NCI-H2227 treated with DMSO at 0.1 percent for 48 hours (cell line): Measurements from ENCODE around the gene CASP1.
"Not testable (repeated sequence)": the region's sequence is repeated elsewhere in the genome, so short reads cannot be mapped to it uniquely, and the experiment has no call there.

Experiments used
- DNase-seq: peaks from one replicate; lab custom pipeline; 2025; lab: John Stamatoyannopoulos, UW

The CASP1 gene

DNA sequence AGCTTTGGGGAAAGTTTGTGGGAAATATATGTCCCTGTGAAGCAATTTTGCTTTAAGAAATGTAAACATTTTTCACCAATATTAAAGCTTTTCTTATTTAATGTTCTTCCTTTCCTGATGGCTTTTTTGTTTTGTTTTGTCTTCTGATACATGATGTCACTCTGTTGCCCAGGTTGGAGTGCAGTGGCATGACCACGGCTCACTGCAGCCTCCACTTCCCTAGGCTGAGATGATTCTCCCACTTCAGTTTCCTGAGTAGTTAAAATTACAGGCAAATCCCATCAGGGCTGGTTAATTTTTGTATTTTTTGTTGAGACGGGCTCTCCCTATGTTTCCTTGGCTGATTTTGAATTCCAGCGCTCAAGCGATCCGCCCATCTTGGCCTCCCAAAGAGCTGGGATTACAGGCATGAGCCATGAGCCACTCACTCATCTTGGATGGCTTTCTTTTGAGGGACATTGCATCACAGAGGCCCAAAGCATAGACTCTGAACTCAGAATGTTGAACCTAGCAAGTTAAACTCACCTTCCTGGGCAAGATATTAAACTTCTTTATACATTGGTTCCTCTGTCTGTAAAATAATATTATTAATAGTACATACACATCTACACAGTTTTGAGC lies 10.8 kb upstream of the CASP1 start:
- DNase-seq: no peak

- not testable (repeated sequence) for DNase-seq
Measured at GRCh38 chr11:105044557-105045524, 9.9 kb upstream of the CASP1 start, which contains the start of gene CARD16. Gene CARD16, minus strand, starts transcription at chr11:105045335. Its CDS starts 38 bp downstream, at chr11:105045297.

GRCh38 chr11:105042178-105042577 lies 7.2 kb upstream of the CASP1 start:
- DNase-seq: no peak

GRCh38 chr11:105040703-105041102 lies 5.8 kb upstream of the CASP1 start:
- DNase-seq: no peak

GRCh38 chr11:105034388-105034787 lies 556 bp downstream of the CASP1 start:
- DNase-seq: not testable (repeated sequence)

DNA sequence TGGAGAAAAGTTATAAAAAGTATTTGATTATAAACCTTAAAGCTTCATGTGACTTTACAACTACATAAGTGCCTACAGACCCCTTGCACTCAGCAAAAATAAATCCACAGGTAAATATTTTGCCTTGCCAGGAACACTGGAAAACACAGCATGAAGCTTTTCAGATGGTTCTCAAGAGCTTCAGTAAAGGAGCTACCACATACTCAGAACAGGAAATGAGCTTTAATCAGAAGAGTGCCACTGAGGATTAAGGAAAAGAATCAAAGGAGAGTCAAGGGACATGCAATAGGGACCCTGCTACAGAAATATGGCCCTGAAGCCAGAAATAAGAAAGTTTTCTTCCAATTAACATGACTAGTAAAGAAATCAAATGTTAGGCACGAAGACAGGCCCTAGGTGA lies 1.2 kb downstream of the CASP1 start:
- DNase-seq: no peak

DNA sequence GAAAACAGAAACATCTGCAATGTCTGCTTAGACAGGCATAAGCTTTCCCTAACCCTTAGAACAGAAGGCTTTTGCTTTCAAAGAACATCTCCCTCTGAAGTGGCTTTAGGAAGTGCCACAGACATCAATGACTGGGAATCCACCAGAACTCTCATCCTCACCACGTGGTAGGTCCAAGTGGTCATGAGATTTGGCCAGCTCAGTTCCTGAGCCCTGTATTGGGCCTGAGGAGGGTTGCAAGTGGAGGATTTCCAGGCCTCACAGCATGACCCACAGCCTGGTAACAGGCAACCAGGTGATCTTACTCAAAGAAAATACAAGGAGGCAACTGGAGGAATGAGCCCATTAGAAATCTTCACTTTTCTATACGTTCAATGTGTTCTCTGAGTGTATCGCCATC lies 1.6 kb downstream of the CASP1 start:
- no peak for DNase-seq

- no peak for DNase-seq
Measured at GRCh38 chr11:105032495-105032894, 2.4 kb downstream of the CASP1 start.

DNA sequence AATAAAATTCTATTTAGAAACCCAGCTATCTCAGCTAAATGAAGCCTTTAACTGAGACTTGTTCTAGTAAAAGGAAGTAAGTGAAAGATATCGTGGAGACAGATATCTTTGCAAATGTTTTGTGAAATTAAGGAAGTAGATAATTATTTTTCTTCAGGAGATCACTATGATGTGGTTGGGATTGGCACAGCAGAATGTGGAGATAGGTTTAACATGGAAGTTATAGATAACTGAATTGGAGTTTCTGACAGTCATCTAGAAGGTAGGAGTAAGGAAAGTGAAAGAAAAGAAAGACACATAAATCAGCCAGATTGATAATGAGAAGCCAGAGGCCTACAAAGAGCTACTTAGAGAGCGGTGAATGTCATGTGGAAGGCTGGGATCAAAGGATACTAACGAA lies 7.3 kb downstream of the CASP1 start:
- DNase-seq: no peak

DNA sequence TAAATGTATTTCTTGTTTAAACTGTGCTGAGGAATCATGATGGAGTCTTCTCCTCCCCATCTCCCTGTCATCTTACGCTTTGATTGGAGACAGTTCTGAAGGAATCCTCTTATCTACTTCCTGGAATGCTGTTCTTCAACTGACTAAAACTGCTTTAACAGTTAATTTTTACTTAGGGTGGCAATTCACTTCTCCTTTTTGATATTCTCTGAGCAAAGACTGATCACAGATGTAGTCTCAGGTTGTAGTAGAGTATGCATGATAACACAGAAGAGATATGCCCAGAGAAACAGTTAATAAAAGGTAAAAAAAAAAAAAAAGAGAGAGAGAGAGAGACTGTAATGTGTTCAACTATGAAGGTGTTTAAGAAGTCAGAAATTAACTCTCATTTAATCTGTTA lies 10.6 kb downstream of the CASP1 start:
- no peak for DNase-seq

DNA sequence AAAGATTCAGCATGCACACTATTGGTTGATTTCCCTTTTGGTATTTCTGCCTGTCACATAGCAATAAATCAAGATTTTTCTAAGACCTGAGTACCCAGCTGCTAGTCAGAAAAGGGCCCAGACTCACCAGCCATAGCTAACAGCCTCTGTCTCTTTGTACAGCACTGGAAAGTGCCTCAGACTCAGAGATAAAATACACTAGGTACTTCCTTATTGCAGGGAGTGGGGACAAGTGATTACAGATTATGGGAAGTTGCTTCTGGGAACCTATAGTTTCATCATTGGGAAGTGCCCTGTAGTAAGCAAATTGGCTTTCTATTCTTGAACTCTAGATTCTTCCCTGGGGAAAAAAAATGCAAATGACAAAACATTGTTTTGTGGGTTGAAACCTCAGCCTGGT lies 11.9 kb downstream of the CASP1 start, which contains the start of gene CASP5:
Gene CASP5, minus strand, starts transcription at position 166 of the 400 bp plus-strand sequence. Its CDS starts 32 bp downstream, at position 134.
- DNase-seq: no peak

DNA sequence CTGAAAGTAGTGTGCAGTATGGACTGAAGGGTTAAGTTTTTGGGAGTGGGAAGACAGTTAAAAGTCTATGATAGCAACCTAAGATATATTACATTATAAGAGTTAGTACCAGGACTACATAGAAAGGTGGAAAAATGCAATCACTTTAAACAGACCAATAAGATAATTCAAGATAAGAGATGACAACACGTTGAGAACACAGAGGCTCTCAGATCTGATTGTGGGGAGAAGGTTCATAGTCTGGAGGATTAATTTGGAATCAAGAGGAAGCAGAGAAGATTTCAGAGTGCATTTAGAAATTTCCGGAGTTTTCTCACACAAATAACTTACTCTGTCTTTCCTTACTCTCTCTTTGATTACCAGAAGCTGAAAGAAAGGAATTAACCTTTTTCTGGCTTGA lies 12.4 kb downstream of the CASP1 start:
- DNase-seq: no peak

- no peak for DNase-seq
Measured at GRCh38 chr11:105007463-105007862, 27.5 kb downstream of the CASP1 start.

GRCh38 chr11:105005451-105005845 lies 29.5 kb downstream of the CASP1 start:
- DNase-seq: no peak

- no peak for DNase-seq
Measured at GRCh38 chr11:105004021-105004420, 30.9 kb downstream of the CASP1 start.

DNA sequence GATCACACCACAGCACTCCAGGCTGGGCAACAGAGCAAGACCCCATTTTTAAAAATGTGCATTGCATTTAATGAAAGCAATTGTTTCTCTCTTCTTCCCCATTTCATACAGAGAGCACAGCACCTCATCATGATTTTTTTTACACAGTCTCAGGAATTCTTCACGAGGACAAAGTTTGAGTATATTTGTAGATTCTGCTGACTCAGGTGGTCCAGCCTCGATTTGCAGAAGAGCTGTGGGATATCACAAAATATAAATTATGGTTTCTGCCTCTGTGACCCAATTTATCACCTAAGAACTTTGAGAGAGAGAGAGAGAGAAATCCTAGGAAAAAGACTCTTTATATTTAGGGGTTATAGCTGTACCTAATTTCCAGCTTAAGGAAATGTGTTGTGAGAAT lies 31.8 kb downstream of the CASP1 start:
- no peak for DNase-seq

GRCh38 chr11:105000797-105001196 lies 34.1 kb downstream of the CASP1 start:
- no peak for DNase-seq

DNA sequence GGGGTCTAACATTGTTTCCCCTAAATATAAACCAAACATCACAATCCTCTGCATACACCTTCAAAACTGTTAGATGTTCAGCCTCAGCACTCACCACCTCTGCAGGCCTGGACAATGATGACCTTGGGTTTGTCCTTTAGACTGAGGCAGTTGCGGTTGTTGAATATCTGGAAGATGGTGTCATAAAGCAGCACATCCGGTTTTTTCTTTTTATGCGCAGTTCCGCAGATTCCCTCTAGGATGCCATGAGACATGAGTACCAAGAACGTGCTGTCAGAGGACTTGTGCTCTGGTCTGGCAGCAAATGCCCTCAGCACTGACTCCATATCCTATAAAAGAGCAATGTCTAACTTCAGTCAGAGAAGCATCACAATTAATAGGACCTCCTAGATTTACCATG lies 34.8 kb downstream of the CASP1 start:
- DNase-seq: no peak

DNA sequence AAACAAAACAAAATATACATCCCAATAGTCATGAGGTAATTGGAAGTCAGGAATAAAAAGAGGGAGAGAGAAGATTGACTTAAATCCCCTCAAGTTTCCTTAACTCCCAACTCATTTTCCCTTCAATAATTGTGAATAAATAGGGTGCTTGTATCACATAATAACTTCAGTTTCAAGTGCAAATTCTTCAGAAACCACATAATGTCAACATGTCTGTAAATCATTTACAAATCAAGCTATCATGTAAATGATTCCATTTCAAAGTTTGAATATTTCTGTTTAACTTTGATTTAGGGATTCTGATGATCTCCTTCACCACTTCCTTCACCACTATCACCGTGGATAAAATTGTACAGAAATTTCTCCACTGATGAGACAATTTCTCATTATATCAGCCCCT lies 35.2 kb downstream of the CASP1 start:
- no peak for DNase-seq

GRCh38 chr11:104997288-104997687 lies 37.7 kb downstream of the CASP1 start:
- no peak for DNase-seq

DNA sequence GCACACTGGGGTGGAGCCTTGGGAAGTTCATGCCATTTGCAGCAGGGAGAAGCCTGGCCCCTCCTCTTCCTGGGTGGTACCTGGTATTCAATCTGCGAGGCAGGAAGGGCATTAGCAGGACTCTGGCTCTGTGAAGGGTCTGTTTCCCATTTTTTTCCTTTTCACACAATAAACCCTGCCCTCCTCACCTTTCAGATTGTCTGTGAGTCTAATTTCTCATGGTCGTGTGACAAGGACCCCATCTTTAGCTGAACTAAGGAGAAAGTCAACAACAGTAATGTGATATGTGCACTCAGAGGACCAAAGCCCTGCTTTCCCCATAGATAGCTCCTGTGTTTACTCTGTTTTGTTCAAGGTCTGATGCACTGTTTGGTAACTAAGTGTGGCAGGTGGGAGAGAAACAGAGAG lies 39.9 kb downstream of the CASP1 start:
- no peak for DNase-seq

DNA sequence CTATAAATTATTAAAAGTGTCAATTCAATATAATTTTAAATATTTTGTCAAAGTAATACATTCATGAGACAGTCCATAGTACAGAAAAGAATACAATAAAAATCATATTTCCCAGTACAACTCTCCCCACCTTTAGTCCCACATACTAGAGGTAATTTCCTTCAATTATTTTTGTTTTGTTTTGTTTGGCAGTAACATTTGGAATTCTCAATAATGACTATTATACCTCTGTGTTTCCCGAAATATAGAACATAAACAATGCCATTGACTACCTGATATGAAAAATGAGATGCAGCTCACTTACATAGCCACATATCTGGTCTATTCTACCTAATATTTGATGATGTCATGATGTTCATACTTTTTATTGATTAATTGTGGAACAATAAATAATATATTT lies 42.2 kb downstream of the CASP1 start:
- DNase-seq: no peak

DNA sequence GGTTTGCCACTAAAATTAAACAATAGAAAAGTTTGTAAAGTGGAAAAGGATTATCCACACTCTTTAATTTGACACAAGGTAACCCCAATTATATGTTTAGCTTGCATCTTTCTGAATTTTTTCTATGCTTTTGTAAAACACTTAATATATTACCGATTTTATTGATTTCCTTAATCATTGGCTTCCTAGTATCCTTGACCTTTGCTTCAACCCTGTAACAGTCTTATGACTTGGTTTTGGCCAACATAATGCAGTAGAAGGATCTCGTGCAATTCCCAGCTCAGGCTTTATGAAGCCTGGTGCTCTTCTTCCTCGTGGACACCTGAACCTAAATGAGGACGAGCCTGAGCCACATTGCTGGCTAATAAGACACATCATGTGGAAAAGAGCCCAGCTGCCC lies 43.0 kb downstream of the CASP1 start:
- DNase-seq: no peak
